Transverse colon (tissue), 3 donors: ENCODE results near the gene TAF3.

ENCODE experiments used
- EP300 ChIP-seq: sonication (generic); formaldehyde crosslinking; IDR thresholded peaks from one replicate; pipeline ENCODE4 v1.6.1; 2017; ENCODE audit warnings: antibody characterized with exemption, low read depth
- POLR2A ChIP-seq: fragments of 450-650 bp; IDR thresholded peaks from one replicate; pipeline ENCODE4 v1.6.1; 2016; ENCODE audit warnings: antibody characterized with exemption, mild to moderate bottlenecking, moderate library complexity
- TF ChIP-seq, protein P1 (sequence below), 5 experiments: fragments of 200-600 bp in 3 of 5; fragments of 450-650 bp in 2 of 5; sonication (generic) in 3 of 5; IDR thresholded peaks; 1 replicate in 2 of 5; 2 replicates in 3 of 5; pipeline ENCODE4 v1.5.1; 2016 to 2017; ENCODE audit warnings: antibody characterized with exemption in 5 of 5, inconsistent platforms in 3 of 5, mild to moderate bottlenecking in 2 of 5, moderate library complexity in 1 of 5

- TF ChIP-seq, protein P1, sequence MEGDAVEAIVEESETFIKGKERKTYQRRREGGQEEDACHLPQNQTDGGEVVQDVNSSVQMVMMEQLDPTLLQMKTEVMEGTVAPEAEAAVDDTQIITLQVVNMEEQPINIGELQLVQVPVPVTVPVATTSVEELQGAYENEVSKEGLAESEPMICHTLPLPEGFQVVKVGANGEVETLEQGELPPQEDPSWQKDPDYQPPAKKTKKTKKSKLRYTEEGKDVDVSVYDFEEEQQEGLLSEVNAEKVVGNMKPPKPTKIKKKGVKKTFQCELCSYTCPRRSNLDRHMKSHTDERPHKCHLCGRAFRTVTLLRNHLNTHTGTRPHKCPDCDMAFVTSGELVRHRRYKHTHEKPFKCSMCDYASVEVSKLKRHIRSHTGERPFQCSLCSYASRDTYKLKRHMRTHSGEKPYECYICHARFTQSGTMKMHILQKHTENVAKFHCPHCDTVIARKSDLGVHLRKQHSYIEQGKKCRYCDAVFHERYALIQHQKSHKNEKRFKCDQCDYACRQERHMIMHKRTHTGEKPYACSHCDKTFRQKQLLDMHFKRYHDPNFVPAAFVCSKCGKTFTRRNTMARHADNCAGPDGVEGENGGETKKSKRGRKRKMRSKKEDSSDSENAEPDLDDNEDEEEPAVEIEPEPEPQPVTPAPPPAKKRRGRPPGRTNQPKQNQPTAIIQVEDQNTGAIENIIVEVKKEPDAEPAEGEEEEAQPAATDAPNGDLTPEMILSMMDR (IDR thresholded peaks at IDR 0.05), result no peak
- no peak for TF ChIP-seq EP300
- TF ChIP-seq POLR2A, result no peak
These were observed 29.5 kb upstream of the TAF3 start for GRCh38 chr10:7788639-7789286.
